Right kidney (tissue), 9 donors: Measurements from ENCODE around the gene ZNF133.
"Not testable (repeated sequence)": the region's sequence is repeated elsewhere in the genome, so short reads cannot be mapped to it uniquely, and the experiment has no call there.

Source experiments
- DNase-seq: peaks from one replicate; pipeline ENCODE4 v3.0.0-alpha.2; 2016
- long read RNA-seq, 8 donors: transcript quantifications; one replicate each; lab custom pipeline, GENCODE V29; 2026

The ZNF133 gene
- long read RNA-seq, donor 1, partial matches to known transcripts, result 0 of 3 reads
- long read RNA-seq, donor 1, other reads (novel, unspliced or antisense), result 0 of 3 reads
- long read RNA-seq, donor 2, partial matches to known transcripts, result 0 of 1 reads
- long read RNA-seq, donor 2, other reads (novel, unspliced or antisense), result 0 of 1 reads
- long read RNA-seq, donor 3, result 0 reads
- long read RNA-seq, donor 4, partial matches to known transcripts, result 0 of 1 reads
- long read RNA-seq, donor 4, other reads (novel, unspliced or antisense), result 0 of 1 reads
- long read RNA-seq, donor 5, result 0 reads
- long read RNA-seq, donor 6, partial matches to known transcripts, result 0 of 1 reads
- long read RNA-seq, donor 6, other reads (novel, unspliced or antisense), result 0 of 1 reads
- long read RNA-seq, donor 7, partial matches to known transcripts, result 0 of 4 reads
- long read RNA-seq, donor 7, other reads (novel, unspliced or antisense), result 0 of 4 reads
- long read RNA-seq, donor 8, result 0 reads

DNA sequence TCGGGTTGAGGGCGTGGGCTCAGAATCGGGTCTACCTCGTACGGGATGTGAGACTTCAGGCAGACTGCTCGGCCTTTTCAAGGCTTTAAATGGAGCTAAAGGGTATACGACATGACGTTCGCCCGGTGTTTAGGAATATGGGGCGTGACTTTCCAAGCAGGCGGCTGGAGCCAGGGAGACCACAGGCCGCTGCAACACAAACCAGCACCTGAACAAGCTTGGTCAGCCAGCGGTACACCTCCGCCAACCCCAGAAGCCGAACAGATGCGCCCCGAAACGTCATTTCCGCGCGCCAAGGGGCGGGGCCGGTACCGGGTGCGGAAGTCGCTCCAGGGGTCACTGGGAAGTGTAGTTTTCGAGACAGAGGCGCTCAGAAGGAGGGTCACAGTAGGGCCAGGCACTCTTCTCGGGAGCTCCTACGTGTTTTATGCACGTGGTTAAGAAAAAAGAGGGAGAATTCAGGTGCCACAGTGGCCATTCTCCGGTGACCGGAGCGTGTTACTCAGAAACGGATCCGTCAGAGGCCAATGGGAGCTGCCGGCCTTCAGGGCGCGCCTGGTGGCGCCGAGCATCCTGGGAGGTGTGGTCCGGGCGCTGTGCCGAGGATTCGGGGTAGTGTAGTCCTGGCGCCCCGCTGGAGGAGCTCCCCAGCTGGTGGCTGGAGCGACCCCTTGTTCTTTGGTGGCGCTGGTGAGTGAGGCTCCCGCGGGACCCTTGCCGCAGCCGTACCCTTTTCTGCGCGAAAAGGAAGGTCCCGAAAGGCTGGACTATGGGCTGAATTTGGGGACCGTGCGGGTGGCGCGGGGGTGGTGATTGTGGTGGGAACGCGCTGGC lies at the start of gene ZNF133:
TSS of gene ZNF133 (plus strand) at position 613 of the 834 bp plus-strand sequence. CDS start 17,160 bp downstream, outside the sequence.
- DNase-seq, result peak; percentile 100

DNA sequence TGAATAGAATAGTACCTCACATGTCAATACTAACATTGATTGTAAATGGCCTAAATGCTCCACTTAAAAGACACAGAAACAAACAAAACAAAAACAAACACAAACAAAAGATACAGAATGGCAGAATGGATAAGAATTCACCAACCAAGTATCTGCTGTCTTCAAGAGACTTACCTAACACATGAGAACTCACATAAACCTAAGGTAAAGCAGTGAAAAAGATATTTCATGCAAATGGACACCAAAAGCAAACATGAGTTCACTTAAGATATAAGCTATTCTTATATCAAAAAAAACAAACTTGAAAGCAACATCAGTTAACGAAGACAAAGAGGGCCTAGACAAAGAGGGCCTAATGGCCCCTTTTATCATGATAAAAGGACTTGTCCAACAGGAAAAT lies 47.3 kb upstream of the ZNF133 start:
- DNase-seq, result no peak

DNA sequence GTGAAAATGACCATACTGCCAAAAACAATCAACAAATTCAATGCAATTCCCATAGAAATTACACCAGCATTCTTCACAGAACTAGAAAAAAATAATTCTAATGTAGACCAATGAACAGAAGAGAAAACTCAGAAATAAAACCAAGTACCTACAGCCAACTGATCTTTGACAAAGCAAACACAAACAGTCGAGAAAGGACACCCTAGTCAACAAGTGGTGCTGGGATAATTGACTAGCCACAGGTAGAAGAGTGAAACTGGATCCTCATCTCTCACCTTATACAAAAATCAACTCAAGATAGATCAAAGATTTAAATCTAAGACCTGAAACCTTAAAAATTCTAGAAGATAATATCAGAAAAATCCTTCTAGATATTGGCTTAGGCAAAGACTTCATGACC lies 44.5 kb upstream of the ZNF133 start:
- DNase-seq, result no peak

DNA sequence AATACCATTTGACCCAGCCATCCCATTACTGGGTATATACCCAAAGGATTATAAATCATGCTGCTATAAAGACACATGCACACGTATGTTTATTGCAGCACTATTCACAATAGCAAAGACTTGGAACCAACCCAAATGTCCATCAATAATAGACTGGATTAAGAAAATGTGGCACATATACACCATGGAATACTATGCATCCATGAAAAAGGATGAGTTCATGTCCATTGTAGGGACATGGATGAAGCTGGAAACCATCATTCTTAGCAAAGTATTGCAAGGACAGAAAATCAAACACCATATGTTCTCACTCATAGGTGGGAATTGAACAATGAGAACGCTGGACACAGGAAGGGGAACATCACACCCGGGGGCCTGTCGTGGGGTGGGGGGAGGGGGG lies 39.8 kb upstream of the ZNF133 start:
- not testable (repeated sequence) for DNase-seq

DNA sequence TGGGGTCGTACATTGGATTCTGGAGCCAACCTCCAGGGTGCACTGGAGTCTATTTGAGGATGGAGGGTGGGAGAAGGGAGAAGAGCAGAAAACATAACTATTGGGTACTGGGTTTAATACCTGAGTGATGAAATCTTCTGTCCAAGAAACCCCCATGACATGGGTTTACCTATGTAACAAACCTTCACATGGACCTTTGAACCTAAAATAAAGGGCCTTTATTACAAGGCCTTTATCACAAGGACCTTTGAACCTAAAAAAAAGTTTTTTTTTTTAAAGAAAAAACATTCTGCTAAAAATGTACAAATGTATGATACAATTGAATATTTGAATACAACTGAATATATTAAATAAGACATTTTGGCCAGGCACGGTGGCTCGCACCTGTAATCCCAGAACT lies 38.1 kb upstream of the ZNF133 start:
- DNase-seq, result no peak

DNA sequence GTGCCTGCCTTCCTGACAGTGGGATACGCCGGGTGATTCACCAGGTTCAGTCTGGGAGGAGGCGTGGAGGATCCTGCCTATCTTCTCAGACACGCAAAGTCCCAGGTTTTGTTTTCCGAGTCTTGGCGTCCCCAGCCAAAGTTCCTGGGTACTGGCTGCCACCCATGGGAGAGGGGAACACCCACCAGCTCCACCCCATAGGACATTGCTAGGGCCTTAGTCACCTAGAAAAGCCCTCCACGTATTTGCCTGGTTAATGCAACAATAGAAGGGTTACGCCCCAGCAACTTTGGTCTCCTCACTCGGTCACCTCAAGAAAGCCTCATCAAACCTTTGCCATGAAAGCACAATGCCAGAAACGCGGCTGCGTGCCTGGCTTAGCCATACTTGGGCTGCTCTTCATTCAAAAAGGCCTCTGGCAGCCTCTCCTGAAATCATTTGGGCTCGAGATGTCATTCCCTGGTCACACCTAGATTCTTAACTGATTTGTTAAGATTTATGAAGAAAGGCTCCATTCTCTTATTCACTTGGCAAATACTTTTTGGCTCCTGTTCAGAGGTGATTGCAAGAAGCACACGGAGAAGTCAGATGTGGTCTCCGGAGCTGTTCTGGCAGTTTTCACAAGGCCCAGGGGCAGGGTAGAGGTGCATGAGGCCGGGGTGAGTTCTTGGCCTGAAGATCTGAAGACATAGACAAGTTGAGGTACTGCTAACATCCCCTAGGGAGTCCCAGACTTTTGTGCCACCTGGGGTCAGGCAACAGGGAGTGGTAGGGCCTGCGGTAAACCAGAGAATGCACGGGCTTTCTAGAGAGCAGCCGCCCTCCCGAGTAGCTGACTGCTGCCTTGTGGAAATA lies 35.5 kb upstream of the ZNF133 start:
- no peak for DNase-seq

DNA sequence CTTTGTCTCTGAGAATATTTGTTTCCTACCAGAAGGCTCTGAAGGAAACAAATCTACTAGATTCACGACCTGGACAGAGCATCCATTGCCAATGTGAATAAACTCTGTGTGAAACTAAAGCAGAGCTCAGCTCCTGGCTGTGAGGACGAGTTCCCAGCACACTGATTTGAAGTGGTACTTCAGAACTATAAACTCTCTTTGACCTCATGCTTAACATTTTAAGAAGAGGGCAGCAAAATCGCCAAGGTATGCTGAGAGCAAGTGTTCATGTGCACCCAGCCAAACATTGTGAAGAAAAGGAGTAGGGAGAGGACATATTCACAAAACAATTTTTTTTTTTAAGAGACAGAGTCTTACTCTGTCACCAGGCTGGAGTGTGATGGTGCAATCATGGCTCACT lies 33.7 kb upstream of the ZNF133 start:
- no peak for DNase-seq

DNA sequence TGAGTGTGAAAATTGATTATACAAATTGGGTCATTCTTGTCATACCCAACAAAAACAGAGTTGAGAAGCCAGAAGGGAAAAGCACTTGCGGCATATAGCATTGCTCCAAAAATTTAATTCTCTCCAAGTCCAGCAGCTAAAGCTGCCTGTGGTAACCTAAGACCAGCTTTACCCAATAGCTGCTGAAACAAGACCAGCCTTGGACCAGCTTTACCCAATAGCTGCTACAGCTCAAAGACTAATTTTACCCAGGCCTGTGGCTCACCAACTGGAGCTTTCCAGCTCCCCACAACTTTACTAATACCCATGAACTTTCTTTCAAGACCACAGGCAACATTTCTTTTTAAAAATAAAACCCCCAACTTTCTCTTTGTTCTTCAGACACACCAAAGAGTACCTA lies 32.8 kb upstream of the ZNF133 start:
- DNase-seq, result no peak

DNA sequence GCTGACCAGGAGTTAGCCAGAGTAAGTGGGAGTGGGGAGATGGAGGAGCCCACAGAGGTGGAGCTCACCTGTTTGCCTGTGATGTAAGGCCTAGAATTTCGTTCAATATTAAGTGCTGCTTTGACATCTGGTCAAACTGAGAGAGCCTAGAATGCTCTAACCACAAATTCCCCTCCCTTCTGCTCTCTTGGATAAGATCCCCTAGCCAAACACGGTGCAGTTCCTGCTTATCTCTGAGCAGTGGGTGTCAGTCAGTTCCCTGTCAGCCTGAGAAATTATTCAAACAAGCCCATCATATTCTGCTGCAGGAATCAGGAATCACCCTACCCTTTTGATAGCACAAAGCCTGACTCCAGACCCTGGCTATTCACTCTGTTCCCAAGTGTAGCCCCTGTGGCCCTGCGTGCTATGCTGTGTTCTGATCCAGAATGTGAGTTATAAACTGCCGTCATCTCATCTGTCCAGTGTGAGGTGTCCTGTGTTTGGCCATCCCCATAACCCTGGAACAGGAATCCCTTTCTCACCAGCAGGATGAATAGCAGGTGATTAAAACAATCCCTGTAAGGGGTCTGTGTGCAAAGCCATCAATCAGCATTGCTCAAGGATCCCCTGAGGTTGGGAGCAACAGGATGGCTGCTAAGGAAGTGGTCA lies 31.8 kb upstream of the ZNF133 start:
- DNase-seq, result no peak

DNA sequence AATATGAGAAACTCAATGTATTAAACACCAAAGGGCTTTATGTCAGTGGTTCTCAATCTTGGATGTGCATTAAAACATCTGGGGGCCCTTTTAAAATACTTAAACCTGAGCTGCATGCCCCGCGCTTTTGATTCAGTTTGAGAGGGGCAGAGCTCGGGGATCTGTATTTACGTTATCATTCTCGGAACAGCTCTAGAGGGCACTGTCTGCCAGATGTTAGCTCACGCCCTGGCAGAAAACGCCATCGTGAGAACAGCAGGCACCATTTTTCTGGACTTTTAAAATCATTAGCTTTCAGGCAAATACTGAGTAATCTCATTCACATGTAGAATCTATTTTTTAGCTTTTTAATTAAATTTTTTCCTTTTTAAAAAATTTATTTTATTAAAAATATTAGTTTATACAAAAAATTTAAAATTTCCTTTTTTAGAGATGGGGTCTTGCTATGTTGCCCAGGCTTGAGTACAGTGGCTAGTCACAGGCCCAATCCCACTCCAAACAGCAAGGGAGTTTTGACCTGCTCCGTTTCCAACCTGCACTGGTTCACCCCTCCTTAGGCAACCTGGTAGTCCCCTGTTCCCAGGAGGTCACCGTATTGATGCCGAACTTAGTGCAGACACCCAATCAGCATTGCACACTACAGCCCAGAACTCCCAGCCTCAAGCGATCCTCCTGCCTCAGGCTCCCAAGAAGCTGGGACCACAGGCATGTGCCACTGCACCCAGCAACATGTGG lies 30.0 kb upstream of the ZNF133 start:
- DNase-seq, result no peak

DNA sequence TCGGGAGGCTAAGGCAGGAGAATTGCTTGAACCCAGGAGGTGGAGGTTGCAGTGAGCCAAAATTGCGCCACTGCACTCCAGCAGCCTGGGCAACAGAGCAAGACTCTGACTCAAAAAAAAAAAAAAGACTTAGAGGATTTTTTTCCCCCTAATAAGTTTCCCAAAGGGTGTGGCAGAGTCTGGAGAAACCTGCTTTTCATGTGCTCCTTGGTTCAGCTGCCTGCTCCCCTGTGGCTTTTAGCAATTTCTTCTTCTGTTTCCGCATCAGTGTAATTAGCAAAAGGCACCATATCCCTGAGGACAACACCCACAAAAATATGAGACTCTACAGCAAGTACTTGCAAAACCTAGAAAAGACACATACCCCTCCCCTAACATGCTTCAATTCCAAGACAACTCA lies 28.6 kb upstream of the ZNF133 start:
- DNase-seq, result no peak

DNA sequence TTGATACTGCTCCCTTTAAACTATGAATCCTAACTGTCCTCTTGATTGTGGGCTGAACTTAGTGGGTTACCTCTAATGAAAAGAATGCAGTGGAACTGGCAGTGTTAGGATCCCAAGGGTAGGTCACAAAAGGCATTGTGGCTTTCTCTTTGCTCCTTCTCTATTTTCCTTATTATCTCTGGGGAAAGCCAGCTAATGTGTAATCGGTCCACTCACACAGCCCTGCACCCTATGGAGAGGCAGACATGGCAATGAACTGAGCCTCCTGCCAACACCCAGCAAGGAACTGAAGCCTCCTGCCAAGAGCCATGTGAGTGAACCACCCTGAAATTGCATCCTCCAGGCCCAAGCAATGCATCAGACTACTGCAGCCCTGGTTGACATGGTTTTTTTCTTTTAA lies 24.6 kb upstream of the ZNF133 start:
- DNase-seq, result no peak

DNA sequence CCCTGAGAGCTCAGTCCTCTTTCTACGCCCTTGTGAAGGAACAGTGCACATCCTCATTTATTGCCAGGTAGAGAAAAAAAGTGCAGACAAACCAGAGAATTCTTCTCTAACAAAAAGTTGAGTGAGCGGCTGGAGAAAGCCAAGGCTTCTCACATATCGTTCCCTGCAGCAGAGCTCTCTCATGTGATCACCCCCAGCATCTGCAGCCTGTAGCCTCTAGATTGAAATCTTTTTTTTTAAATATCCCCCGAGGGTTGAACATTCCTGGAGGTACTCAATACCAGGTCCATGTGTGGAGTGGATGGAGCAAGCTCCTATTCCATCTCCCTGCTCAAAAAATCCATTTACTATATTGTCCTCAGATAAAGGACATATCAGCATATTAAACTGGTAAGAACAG lies 22.9 kb upstream of the ZNF133 start:
- no peak for DNase-seq

DNA sequence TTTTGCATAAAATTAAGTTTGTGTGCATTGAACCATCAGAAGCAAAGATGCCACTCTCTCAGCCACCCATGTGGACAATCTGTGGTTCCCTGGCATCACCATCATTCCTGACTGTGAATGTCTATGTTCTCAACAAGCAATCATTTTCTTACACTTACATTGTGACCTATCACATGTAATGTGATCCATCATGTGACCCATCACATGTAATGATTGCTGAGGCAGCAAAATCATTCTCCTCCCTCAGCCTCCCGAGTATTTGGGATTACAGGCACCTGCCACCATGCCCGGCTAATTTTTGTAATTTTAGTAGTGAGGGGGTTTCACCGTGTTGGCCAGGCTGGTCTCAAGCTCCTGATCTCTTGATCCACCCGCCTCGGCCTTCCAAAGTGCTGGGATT lies 22.0 kb upstream of the ZNF133 start:
- DNase-seq, result no peak

DNA sequence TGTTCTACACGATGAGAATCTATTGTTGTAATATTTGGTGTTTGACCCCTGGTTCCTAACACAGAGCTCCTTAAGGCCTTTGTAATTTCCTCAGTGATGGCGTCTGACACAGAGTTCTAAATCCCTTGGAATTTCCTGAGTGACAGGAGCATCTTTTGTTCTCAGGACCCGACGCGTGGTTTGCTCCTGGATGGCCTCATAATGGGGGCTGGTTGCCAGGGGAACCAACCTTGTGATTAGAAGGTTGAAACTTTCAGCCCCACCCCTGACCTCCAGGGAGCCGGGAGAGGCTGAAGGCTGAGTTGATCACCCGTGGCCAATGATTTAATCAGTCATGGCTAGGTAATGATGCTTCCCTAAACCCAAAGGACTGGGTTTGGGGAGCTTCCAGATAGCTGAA lies 20.5 kb upstream of the ZNF133 start:
- no peak for DNase-seq

DNA sequence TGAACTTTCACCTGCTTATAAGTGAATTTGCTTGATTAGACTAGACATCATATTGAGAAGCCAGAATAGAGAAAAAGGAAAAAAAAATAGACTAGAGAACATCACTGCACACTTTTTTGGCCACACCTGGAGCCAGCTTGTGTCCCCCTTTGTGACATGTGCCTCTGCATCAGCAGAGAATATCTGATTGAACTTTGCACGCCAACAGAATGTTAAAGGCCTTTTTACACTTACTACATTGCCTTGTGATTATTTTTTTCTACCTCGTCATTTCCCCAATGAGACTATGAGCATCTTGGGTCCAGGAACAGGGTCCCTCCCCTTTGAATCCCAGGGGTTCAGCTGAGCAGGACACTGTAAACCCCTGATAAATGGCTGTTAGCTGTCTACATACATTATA lies 17.2 kb upstream of the ZNF133 start:
- DNase-seq, result no peak

DNA sequence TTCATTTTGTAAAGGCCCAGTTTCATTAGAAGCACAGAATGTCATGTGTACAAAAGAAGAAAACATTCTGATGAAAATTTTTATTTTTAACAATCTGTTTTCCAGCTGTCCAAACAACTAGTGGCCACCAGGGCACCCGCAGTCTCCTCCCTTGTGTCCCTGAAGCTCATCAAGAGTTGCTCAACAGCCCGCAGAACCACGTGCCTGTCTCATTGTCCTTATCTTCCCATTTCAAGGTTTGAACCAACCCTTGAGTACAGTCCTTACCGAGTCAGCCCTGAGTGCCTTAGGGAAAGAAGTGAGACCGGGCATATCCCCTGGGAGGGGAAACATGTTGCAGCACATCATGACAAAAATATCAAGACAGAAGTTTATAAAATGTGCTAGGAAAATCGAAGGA lies 15.9 kb upstream of the ZNF133 start:
- no peak for DNase-seq

DNA sequence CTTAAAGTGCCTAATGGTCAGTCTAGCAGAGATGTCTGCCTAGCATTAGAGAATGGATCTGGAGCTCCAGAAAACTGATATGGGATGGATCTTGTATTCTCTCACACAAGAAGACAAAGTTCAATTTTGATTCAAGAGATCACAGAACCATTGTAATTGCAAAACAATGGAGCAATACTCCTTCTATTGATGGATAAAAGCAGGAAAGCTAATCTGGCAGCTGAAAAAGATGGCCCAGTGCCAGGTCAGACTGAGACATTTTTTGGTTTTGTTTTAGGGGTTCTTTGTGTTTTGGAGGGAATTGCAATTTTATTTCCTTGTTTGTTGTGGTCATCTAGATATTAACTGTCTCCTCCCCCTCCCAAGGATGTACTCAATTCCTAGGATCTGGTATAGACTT lies 14.6 kb upstream of the ZNF133 start:
- DNase-seq, result no peak

DNA sequence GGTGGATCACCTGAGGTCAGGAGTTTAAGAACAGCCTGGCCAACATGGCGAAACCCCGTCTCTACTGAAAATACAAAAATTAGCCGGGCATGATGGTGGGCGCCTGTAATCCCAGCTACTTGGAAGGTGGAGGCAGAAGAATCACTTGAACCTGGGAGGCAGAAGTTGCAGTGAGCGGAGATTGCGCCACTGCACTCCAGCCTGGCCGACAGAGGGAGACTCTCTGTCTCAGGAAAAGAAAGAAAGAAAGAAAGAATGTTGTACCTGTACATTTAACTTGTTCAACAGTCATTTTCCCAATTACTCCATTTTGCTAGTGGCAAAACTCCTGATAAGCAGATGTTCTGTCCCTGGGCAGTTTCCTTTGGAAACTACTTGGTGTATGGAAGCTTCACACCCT lies 12.4 kb upstream of the ZNF133 start:
- not testable (repeated sequence) for DNase-seq

DNA sequence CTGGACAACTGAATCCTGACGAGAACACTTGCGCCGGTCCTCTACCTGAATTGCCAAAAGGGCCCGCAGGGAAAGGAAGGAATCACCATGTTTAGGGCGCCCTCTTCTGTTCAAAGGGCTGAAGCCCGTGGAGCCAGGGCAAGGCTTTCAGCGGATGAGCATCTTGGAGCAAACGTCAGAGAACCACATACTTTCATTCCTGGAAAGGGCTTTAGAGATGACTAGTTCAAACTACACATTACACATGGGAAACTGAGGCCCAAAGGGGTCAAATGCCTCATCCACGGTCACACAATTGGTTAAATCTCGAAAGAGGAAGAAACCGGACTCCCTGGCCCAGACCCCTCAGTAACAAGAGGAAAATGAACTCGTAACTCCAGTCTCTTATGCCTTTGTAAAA lies 11.5 kb upstream of the ZNF133 start:
- DNase-seq, result peak; percentile 44

DNA sequence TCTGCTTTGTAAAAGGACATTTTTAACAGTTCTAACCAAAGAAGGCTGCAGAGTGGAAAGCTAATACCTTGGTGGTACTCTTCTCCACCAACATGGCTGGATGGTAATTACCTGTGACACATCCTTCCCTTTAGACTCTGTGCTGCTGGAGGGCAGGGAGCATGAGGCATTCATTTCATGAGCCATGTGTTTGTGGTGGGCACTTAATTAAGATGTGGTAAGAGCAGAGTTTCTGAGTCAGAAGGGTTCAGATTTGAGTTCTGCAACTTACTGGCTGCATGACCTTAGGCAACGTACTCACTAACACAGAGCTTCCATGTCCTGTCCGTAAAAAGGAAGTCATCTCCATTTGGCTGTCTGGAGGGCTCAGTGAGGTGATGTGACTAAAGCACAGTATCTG lies 9.1 kb upstream of the ZNF133 start:
- no peak for DNase-seq
